Breast epithelium (tissue), 3 donors: ENCODE data around the gene MICAL2.

Source experiments
- CTCF ChIP-seq, 3 donors: fragments of 450-650 bp; IDR thresholded peaks; one replicate each; pipeline ENCODE4 v1.5.1; 2016 to 2017; ENCODE audit warnings: antibody characterized with exemption in 3 of 3, mild to moderate bottlenecking in 3 of 3, moderate library complexity in 3 of 3
- POLR2A ChIP-seq: fragments of 450-650 bp; IDR thresholded peaks from one replicate; pipeline ENCODE4 v1.6.1; 2016; ENCODE audit warnings: antibody characterized with exemption, mild to moderate bottlenecking, moderate library complexity
- POLR2AphosphoS5 ChIP-seq, 3 donors: sonication (generic); formaldehyde crosslinking; IDR thresholded peaks; one replicate each; pipeline ENCODE4 v1.6.1; 2017; ENCODE audit warnings: antibody characterized with exemption in 3 of 3

- no peak for TF ChIP-seq CTCF (IDR thresholded peaks at IDR 0.05)
- no peak for TF ChIP-seq POLR2AphosphoS5 (IDR thresholded peaks at IDR 0.05)
- TF ChIP-seq POLR2A: no peak
Observed at GRCh38 chr11:12159351-12160099, 49.1 kb downstream of the MICAL2 start.
